DOHH2 (cell line): ENCODE data around the gene JARID2.

Experiments used
- H3F3A ChIP-seq: fragments of 200-600 bp; sonication (generic), shearing (Covaris generic); 2 replicates; pipeline ENCODE4 v1.6.0; 2016; ENCODE audit warnings: antibody characterized with exemption, mild to moderate bottlenecking; ENCODE audit not compliant: control insufficient read depth, insufficient read depth
- H3K27ac ChIP-seq: fragments of 200-600 bp; sonication (generic); 2 replicates; pipeline ENCODE4 v1.5.1; 2014; ENCODE audit warnings: low read depth, mild to moderate bottlenecking, low read length, moderate library complexity
- H3K27me3 ChIP-seq: fragments of 200-600 bp; sonication (generic); 2 replicates; pipeline ENCODE4 v1.6.1; 2014; ENCODE audit warnings: mild to moderate bottlenecking, low read length, mixed read lengths; ENCODE audit not compliant: control insufficient read depth
- H3K36me3 ChIP-seq: fragments of 200-600 bp; sonication (generic); 2 replicates; pipeline ENCODE4 v1.6.1; 2014; ENCODE audit warnings: mild to moderate bottlenecking, low read length, moderate library complexity, mixed read lengths; ENCODE audit not compliant: control insufficient read depth
- H3K4me1 ChIP-seq: fragments of 200-600 bp; sonication (generic); 2 replicates; pipeline ENCODE4 v1.6.1; 2014; ENCODE audit warnings: mild to moderate bottlenecking, low read length, mixed read lengths; ENCODE audit not compliant: control insufficient read depth
- H3K4me2 ChIP-seq: fragments of 200-600 bp; sonication (generic); 2 replicates; pipeline ENCODE4 v1.6.0; 2014; ENCODE audit warnings: mild to moderate bottlenecking, low read length, moderate library complexity
- H3K4me3 ChIP-seq: fragments of 200-600 bp; sonication (generic); 2 replicates; pipeline ENCODE4 v1.5.1; 2014; ENCODE audit warnings: mild to moderate bottlenecking, low read length, mixed read lengths
- H3K79me2 ChIP-seq: fragments of 200-600 bp; sonication (generic); 2 replicates; pipeline ENCODE4 v1.6.1; 2014; ENCODE audit warnings: mild to moderate bottlenecking, low read length, mixed read lengths; ENCODE audit not compliant: control insufficient read depth
- H3K9me2 ChIP-seq: fragments of 200-600 bp; sonication (generic); replicated peaks from 2 replicates; pipeline ENCODE4 v1.6.1; 2014; ENCODE audit warnings: mild to moderate bottlenecking, low read length, mixed read lengths; ENCODE audit not compliant: control insufficient read depth
- H3K9me3 ChIP-seq: fragments of 200-600 bp; sonication (generic); 2 replicates; pipeline ENCODE4 v1.6.1; 2014; ENCODE audit warnings: antibody characterized with exemption, low read length, mixed read lengths; ENCODE audit not compliant: control insufficient read depth, insufficient read depth
- H4K20me1 ChIP-seq: fragments of 200-600 bp; sonication (generic); 2 replicates; pipeline ENCODE4 v1.6.0; 2014; ENCODE audit warnings: low read depth, mild to moderate bottlenecking, antibody characterized with exemption, low read length, moderate library complexity; ENCODE audit not compliant: control insufficient read depth, insufficient read depth
- EZH2phosphoT487 ChIP-seq: fragments of 200-600 bp; sonication (generic); IDR thresholded peaks from 2 replicates; pipeline ENCODE4 v1.6.1; 2017; ENCODE audit warnings: borderline replicate concordance, mild to moderate bottlenecking, antibody characterized with exemption, low read length, moderate library complexity, mixed read lengths
- TF ChIP-seq, protein P1 (sequence below): fragments of 200-600 bp; sonication (generic); IDR thresholded peaks from one replicate; pipeline ENCODE4 v1.5.1; 2014; ENCODE audit warnings: antibody characterized with exemption, mild to moderate bottlenecking, low read depth, low read length; ENCODE audit not compliant: poor library complexity, severe bottlenecking

JARID2 gene

GRCh38 chr6:15569035-15569995 lies 323.4 kb downstream of the JARID2 start:
- Histone ChIP-seq H3K27me3 (no peaks in the 10 kb centered on the region), H3K9me2 (no peaks in the 10 kb centered on the region), H3K36me3 (peaks cover 6% of the 10 kb centered on the region), H3K4me2 (no peak overlapping the region), H3K9me3 (no peaks in the 10 kb centered on the region), H3K4me3 (no peak overlapping the region), H3K79me2 (peaks cover 3% of the 10 kb centered on the region; the same call in 1 of the 2 replicates), H4K20me1 (no peaks in the 10 kb centered on the region), H3K4me1 (no peaks in the 10 kb centered on the region), H3F3A (no peaks in the 10 kb centered on the region), H3K27ac (no peak overlapping the region)
- TF ChIP-seq, protein P1, sequence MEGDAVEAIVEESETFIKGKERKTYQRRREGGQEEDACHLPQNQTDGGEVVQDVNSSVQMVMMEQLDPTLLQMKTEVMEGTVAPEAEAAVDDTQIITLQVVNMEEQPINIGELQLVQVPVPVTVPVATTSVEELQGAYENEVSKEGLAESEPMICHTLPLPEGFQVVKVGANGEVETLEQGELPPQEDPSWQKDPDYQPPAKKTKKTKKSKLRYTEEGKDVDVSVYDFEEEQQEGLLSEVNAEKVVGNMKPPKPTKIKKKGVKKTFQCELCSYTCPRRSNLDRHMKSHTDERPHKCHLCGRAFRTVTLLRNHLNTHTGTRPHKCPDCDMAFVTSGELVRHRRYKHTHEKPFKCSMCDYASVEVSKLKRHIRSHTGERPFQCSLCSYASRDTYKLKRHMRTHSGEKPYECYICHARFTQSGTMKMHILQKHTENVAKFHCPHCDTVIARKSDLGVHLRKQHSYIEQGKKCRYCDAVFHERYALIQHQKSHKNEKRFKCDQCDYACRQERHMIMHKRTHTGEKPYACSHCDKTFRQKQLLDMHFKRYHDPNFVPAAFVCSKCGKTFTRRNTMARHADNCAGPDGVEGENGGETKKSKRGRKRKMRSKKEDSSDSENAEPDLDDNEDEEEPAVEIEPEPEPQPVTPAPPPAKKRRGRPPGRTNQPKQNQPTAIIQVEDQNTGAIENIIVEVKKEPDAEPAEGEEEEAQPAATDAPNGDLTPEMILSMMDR, result no peak
- no peak for TF ChIP-seq EZH2phosphoT487

DNA sequence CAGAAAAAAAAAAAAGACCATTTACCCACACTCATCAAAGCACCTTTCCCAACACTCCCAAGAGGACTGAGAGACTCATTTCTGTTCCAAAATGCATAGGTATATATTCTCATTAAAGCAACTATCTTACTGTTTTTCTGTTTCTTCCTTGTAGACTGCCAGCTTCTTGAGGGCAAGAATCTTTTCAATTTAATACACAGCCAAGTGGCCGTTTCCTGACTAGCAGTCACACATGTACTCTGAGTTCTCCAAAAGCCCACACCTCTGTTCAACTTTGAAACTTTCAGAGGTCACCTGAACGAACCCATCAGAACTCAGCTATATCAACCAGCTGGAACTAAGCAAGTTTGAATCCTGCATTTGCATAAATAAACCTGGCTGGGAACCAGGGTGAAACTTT lies 324.3 kb downstream of the JARID2 start:
- Histone ChIP-seq H3K4me3 (no peak overlapping the region), H3K9me3 (no peaks in the 10 kb centered on the region), H3K4me2 (no peak overlapping the region), H3K9me2 (no peaks in the 10 kb centered on the region), H3K27me3 (no peaks in the 10 kb centered on the region), H3K27ac (no peak overlapping the region), H3K79me2 (peaks cover 3% of the 10 kb centered on the region; the same call in 1 of the 2 replicates), H3F3A (no peaks in the 10 kb centered on the region), H3K4me1 (no peaks in the 10 kb centered on the region), H4K20me1 (no peaks in the 10 kb centered on the region), H3K36me3 (peaks cover 6% of the 10 kb centered on the region)
- TF ChIP-seq EZH2phosphoT487, result no peak
- TF ChIP-seq, protein P1, result no peak
